CD1c-positive myeloid dendritic cell (primary cell): ENCODE data around the gene SNAPC2.
"Not testable (repeated sequence)": the region's sequence is repeated elsewhere in the genome, so short reads cannot be mapped to it uniquely, and the experiment has no call there.

Source experiments
- DNase-seq: peaks from one replicate; pipeline ENCODE4 v3.0.0-alpha.2; 2016; ENCODE audit errors: extremely low spot score

SNAPC2 gene

DNA sequence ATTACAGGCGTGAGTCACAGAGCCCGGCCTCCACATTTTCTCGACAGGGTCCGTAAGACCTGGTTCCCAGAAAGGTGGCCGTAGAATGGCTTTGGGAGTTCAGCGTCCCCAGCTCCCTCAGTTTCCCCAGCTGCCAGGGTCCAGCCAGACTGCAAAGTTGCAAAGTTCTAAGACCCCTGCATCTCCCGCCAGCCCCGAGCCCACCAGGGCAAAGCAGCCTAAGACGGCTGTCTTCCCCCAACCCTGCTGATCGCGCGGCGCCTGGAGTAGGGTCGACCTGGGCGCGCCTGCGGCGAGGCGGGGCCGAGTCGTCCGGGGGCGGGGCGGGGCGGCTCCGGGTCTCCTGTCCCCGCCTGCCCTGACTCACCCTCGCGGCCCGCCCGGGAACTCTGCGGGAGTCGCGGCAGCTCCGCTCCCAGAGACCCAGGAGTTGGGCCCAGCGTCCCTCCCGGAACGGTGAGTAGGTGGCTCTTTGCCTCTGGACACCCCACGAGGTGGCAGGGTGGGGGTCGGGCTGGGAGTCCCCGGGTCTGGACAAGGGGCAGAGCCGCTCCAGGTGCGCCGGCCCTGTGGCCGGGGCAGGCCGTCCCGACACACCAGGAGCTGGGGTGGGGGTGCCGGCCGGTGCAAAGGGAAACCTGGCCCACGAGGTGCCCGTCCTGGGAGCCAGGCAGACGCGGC is 31.9 kb upstream of the SNAPC2 start, which contains the start of gene LRRC8E:
LRRC8E (plus strand) TSS at position 366 of the 681 bp plus-strand sequence. CDS start 7,094 bp downstream, outside the sequence.
- peak; percentile 39 for DNase-seq

DNA sequence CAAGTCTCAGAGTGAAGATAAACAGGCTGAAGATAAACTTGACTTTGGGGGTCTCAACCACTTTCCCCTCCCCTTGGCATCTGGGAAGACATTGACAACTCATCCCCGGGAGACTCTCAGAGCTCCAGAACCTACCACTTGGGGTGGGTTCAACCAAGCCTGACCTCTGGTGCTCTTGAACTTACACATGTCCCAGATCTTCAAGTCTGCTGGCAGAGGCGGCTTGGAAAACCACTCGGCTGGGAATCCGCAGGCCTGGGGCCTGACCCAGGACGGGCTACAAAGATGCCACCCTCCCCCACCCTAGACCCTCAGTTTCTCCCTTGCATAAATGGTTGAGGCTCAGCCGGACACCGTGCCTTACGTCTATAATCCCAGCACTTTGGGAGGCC is 31.3 kb upstream of the SNAPC2 start:
- no peak for DNase-seq

DNA sequence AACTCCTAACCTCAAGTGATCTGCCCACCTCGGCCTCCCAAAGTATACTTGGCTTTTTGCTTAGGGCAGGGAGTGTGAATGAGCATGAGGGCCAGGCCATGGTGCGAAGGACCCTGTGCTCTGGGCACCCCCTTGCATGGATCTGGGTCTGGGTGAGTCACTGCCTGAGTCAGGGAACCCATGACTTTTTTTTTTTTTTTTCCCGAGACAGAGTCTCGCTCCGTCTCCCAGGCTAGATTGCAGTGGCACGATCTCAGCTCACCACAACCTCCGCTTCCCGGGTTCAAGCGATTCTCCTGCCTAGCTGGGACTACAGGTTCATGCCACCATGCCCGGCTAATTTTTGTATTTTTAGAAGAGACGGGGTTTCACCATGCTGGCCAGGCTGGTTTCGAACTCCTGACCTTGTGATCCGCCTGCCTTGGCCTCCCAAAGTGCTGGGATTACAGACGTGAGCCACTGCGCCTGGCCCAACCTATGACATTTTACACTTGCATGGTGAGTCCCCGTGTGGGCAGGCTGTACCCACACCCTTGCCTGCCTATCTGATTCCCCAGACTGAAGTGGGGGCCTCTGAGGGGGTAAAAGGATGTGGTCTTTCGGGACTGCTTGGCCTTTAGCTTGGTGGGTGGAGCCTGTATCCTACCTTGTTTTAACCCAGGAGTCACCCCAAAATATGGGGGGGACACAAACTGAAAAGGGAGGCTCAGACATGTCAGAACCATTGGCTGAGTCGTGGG is 26.6 kb upstream of the SNAPC2 start:
- not testable (repeated sequence) for DNase-seq

DNA sequence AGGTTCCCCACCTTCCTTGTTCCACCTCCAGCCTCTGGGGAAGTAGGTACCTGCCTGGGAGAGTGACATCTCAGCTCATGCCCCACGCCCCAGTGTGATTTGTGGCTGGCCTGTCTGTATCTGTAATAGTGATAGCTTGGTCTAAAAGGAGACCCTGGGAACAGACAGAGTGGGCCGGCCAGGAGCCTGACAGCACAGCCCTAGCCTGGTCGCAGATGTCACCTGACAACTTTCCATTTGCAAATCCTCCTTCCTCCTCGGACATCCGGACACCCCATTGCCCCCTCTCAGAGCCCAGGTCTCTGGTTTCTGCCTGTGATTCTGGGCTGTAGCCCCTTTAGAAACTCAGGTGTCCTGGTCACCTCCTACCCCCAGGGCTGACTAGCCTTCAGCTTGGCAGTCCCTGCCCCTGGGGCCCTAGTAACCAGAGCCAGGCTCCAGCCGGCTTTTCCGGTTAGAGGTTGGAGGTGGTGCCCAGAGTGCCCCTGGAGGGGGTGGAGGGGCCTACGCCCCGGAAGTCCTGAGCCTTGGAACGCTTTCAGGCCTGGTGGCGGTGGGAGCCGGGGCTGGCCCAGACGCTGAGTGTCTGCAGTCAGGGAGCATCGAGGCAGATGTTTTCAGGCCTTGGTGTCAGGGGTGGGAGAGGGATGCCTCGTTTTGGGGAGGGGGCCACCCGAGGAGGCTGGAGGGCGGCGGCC is 25.4 kb upstream of the SNAPC2 start:
- DNase-seq, result no peak

DNA sequence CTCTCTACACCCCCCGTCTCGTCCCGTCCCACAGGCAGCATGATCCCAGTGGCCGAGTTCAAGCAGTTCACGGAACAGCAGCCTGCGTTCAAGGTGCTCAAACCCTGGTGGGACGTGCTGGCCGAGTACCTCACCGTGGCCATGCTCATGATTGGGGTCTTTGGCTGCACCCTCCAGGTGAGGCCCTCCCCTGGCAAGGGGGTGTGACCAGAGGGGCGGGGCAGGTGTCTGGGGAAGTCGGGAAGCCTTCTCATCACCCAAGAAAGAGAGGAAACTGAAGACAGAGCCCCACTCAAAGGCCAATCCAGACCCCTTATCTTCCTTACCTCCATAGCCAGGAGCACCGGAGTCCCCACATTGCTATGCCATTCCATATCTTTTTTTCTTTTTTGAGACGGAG is 24.6 kb upstream of the SNAPC2 start:
- no peak for DNase-seq

DNA sequence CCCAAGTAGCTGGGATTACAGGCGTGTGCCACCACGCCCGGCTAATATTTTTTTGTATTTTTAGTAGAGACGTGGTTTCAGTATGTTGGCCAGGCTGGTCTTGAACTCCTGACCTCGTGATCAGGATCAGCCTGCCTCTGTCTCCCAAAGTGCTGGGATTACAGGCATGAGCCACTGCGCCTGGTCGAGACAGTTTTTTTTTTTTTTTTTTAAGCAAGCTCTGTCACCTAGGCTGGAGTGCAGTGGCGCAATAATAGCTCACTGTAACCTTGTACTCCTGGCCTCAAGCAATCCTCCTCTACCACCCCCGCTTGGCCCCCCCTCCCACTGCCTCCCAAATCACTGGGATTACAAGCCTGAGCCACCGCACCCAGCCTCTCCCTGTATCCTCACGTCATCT is 22.8 kb upstream of the SNAPC2 start:
- DNase-seq, result no peak

DNA sequence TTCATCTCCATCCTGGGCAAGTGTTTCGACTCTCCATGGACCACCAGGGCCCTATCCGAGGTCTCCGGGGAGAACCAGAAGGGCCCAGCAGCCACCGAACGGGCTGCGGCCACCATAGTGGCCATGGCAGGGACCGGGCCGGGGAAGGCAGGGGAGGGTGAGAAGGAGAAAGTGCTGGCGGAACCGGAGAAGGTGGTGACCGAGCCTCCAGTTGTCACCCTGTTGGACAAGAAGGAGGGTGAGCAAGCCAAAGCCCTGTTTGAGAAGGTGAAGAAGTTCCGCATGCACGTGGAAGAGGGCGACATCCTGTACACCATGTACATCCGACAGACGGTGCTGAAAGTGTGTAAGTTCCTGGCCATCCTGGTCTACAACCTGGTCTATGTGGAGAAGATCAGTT is 21.2 kb upstream of the SNAPC2 start:
- DNase-seq, result no peak

DNA sequence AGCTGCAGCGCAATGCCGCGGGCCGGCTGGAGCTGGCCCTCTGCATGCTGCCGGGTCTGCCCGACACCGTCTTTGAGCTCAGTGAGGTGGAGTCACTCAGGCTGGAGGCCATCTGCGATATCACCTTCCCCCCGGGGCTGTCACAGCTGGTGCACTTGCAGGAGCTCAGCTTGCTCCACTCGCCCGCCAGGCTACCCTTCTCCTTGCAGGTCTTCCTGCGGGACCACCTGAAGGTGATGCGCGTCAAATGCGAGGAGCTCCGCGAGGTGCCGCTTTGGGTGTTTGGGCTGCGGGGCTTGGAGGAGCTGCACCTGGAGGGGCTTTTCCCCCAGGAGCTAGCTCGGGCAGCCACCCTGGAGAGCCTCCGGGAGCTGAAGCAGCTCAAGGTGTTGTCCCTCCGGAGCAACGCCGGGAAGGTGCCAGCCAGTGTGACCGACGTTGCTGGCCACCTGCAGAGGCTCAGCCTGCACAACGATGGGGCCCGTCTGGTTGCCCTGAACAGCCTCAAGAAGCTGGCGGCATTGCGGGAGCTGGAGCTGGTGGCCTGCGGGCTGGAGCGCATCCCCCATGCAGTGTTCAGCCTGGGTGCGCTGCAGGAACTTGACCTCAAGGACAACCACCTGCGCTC is 20.3 kb upstream of the SNAPC2 start:
- DNase-seq, result no peak

DNA sequence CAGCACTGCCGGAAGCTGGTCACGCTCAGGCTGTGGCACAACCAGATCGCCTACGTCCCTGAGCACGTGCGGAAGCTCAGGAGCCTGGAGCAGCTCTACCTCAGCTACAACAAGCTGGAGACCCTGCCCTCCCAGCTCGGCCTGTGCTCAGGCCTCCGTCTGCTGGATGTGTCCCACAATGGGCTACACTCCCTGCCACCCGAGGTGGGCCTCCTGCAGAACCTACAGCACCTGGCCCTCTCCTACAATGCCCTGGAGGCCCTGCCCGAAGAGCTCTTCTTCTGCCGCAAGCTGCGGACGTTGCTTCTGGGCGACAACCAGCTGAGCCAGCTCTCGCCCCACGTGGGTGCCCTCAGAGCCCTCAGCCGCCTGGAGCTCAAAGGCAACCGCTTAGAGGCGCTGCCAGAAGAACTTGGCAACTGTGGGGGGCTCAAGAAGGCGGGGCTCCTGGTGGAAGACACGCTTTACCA is 19.7 kb upstream of the SNAPC2 start:
- no peak for DNase-seq

DNA sequence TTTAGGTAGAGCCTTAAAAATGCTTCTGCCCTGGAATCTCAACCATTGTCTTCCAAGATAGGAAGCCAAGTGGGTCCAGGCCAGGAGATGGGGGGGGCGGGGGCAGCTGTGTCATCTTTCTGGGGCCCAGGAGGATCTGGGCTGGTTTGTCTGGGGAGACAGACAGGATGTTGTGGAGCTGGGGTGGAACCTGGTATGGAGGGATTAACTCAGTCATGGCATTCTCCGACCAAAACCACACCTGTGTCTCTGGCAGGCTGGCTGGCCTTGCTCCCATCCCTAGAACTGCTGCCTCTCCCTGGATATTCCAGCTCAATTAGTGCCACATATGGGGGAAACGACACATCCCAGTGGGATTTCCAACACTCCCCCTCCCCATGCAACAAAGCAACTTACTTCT is 19.2 kb upstream of the SNAPC2 start:
- no peak for DNase-seq

DNA sequence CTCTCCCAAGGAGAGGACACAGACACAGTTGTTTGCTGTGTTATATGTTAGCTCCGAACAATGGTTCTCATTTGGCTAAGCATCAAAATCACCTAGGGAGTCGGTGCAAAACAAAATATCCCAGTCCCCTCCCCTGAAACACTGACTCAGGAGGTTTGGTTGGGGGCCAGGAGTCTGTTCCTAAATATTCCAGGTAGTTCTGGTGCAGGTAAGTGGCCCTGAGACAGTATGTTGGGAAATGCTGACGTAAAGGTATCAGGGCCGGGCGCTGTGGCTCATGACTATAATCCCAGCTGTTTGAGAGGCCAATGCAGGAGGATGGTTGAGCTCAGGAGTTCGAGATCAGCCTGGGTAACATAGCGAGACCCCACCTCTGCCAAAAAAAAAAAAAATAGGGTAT is 18.8 kb upstream of the SNAPC2 start:
- DNase-seq, result no peak

DNA sequence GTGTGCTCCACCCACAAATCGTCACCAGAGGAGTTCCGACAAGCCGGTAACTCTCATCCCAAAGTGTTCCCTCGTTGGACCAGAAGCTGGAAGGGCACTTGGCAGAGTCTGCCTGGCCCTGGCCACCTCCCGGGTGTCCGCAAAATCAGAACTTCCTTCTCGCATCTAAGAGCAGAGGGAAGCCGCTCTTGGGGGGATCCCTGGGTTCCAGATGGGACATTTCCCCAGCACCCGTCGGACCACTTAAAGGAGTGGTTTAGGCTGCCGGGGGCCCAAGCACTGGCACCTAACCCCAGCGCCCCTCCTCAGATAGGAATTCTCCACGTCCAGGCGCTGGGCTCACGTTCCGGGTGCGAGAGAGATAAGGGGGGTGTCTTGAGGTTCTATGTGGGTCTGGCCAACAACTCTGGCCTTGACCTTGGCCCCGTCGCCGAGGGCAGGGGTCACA is 17.3 kb upstream of the SNAPC2 start:
- no peak for DNase-seq

DNA sequence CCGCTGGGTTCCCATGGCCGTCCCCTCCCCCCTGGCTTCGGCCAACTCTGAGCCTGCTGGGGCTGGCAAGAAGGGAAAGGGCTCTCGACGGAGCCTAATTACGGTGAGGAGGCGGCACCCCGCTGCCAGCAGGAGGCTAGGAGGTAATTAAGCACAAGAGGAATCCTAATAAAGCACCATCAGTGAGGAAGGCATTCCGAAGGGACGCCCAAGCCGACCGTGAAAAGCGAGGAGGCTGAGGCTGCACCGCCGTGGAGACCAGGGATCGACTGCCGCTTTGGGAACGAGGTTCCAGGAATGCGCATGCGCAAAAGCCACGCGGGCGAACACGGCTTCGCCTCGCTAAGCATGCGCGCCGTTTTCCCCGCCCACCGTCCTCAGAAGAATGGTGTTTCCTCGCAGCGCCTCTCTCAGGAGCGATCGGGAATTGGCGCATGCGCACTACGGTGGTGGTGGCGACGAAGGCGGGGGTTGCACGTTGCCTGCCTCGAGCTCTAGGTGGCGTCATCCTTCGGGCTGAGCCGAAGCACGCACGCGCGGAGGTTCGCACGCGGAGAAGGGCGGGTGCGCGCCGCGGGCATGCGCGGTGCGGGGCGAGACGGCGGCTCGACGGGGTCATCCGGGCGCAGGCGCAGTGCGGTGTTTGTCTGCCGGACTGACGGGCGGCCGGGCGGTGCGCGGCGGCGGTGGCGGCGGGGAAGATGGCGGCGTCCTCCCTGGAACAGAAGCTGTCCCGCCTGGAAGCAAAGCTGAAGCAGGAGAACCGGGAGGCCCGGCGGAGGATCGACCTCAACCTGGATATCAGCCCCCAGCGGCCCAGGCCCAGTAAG is 16.7 kb upstream of the SNAPC2 start, which contains the start of gene MAP2K7:
MAP2K7 (plus strand) TSS at position 634 of the 830 bp plus-strand sequence; CDS start at position 702, 68 bp downstream.
- peak; percentile 100 for DNase-seq

DNA sequence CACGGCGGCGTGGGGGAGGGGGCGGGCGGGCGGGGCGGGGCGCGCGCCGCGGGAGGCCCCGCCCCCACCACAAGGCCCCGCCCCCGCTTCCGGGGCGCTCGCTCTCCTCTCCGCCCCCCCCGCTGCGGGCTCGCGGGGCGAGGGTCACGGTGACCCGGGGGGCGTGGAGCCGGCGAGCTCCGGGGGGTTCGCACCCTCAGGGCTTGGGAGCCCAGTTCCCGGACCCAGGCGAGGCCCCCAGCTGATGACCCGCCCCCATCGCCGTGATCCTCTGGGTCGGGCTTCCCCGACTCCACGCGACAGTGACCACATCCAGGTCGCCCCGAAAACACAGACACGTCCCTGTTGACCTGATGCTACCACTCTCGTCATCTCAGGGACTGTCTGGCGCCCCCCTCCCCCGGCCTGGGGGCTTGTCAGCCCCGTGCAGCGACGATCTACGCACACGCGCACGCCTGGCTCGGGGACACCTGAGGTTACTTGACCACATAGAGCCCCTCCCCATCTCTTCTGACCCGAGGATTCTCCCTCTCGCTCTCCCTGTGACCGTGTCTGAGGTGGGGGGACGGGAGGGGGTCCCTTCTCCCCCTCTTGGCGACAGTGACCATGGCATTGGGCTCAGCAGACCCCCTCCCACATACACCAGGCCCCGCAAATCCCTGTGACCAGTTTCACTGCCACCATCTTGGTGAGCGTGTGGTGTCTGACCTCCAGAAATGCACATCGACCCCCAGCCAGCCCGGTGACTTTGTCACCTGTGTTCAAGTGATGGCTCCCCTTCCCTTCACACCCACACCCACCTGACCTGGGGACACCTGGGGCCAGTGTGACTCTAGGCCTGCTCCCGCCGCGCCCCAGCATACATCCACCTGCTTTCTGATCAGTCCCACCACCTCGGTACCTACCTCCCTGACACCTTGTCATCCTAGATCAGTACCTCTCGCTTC is 15.8 kb upstream of the SNAPC2 start:
- no peak for DNase-seq

DNA sequence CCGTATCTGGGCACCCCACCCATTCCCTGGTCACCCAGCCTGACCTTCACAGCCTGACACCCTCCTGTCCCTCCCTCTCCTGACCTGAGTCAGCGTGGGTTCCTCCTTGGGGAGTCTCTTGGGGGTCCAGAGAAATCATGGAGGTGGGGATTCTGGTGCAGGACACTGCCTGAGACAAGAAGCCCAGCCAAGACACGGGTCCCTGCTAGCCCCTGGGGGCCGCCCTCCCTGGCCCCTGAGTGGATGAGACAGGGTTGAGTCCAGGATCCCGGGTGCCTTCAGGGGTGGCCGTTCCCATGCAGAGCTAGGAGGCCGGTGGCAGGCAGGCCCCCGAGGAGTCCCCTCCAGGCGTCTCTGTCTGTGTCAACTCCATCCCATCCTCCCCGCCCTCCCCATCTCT is 14.9 kb upstream of the SNAPC2 start:
- DNase-seq, result no peak

DNA sequence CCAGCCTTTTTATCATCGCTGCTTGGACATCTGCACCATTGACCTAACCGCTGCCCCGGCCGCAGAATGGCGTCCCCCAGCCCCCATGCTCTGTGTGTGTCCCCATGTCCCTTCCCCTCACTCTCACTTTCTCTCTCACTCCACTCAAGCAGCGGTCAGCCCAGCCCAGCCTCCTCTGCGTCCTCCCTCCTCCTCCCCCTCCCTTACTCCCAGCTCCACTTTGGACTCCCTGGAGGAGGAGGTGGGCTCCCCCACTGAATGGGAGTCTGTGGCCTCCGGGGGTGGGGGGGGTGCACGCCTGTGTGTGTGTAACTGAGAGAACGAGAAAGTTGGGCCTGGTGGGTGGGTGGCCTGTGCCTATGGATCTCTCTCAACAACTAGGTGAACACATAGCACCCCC is 14.3 kb upstream of the SNAPC2 start:
- no peak for DNase-seq

DNA sequence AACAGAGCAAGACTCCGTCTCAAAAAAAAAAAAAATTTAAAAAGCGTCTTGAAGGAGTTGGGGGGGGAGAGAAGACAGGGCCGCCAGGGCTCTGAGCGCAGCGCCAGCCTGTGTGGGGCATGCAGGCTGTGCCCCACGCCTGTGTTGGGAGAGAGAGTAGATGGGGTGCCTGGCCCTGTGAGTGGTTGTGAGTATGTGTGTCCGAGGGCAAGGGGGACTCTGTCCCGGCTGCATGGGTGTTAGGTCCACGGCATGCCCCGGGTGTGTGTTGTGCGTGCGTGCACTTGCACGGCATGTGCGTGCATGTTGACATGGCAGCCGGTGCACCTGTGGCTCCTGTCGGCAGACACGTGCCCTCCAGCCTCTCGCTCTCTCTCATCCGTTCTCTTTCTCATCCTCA is 13.0 kb upstream of the SNAPC2 start:
- no peak for DNase-seq

DNA sequence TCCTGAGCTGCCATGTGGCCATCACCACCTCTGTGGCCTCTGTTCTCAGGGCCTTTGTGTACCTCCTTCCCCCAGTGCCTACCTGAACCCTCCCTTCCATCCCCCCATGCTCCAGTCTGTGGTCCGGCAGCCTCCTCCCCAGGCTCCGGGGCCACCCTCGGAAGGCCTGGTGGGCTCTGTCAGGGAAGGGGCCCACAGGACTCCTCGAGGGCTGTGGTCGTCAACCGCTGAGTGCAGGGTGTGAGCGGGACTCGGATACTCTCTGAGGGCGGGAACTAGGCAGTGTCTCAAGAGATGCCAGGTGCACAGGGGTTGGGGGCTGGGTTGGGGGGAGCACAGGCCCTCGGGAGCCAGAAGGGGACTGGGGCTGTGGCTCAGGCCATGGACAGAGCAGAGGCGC is 12.6 kb upstream of the SNAPC2 start:
- DNase-seq, result no peak

DNA sequence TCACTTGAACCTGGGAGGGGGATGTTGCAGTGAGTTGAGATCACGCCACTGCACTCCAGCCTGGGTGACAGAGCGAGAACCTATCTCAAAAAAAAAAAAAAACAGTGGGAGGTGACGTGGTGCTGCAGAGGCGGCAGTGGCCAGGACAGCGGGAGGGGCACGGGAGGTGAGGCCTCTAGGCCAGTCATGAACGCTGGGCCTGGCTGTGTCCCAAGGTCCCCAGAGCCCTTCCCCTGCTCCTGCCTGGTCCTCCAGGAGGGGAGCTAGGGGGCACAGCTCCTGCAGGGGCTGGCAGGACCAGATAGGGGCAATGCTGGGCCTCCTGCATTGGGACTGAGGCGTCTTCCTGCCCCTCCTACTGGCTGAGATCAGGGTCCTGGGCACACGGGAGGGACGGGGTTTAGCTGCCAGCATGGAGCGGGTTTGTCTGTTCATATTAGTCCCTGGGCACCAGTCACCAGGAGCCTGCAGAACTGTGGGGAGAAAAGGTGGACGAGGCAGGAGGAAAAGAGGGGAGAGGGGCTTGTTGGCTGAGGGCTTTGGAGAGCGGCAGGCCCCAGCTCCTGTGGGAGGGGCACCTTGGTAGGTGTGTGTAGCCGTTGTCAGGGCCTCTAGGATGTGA is 11.9 kb upstream of the SNAPC2 start:
- no peak for DNase-seq
